HG02759 (cell line): Measurements from ENCODE around the gene ATP1A2.
"Not testable (repeated sequence)": the region's sequence is repeated elsewhere in the genome, so short reads cannot be mapped to it uniquely, and the experiment has no call there.

Experiments used
- ATAC-seq: cut with Tn5 transposase; IDR thresholded peaks from one replicate; pipeline ENCODE4 v1.9.1; 2021; ENCODE audit warnings: mild to moderate bottlenecking, moderate library complexity; ENCODE audit not compliant: unreplicated experiment

The ATP1A2 gene

DNA sequence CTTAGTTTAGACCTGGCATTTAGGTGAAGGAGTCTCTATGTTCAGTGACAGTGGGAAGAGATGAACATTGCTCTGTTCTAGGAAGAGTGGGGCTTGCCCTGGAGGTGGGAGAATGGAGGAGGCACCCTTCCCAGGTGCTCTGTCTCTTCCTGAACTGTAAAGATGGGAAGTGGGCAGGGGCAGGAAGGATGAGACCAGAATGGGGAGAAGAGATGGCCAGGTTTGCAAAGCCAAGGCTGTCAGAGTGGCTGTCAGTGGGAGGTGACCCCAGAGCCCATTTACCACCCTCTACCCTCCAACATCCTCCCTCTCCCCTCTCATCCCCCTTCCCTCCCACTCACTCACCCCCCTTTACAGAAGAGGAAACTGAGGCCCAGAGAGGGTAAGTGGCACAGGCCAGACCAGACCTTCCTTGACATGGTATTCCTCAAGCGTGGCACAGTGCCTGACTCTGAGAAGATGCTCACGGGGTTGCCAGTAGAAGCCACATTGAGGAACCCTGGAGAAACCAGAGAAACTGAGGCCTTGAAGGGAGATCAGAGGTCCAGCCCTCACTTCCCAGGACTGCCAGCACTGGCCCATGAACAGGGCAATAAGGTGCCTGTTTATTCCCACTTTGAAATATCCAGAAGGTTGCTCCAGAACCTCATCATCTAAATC, 15.7 kb upstream of the ATP1A2 start:
- ATAC-seq = no peak

DNA sequence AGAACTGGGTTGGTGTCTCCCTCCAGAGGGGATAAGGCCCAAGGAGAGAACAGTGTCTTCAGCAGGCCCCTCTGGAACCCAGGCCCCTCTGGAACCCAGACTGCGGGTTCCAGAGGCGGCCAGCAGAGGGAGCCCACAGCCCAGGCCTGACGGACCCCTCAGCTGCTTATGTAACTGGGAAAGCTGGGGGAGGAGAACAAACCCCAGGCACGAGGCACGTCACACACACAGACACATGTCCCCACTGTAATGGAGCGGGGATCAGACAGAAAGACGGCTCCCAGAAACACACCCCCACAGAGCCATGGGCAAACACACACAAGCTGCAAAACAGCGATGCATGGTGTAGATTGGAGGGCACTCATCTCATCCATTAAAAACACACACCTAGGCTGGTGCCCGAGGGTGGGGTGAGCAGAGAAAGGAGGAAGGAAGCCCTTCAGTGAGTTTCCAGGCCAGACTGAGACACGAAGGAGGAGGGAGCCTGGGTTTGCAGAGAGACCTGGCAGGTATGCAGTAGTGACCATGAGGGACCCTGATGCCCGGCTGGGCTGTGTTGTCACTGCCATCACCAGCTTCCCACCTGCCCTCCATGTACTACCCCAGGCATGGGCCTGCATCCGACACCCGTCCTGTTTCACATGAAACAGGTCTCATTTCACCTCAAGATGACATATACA, 14.4 kb upstream of the ATP1A2 start:
- peak; percentile 24 for ATAC-seq

DNA sequence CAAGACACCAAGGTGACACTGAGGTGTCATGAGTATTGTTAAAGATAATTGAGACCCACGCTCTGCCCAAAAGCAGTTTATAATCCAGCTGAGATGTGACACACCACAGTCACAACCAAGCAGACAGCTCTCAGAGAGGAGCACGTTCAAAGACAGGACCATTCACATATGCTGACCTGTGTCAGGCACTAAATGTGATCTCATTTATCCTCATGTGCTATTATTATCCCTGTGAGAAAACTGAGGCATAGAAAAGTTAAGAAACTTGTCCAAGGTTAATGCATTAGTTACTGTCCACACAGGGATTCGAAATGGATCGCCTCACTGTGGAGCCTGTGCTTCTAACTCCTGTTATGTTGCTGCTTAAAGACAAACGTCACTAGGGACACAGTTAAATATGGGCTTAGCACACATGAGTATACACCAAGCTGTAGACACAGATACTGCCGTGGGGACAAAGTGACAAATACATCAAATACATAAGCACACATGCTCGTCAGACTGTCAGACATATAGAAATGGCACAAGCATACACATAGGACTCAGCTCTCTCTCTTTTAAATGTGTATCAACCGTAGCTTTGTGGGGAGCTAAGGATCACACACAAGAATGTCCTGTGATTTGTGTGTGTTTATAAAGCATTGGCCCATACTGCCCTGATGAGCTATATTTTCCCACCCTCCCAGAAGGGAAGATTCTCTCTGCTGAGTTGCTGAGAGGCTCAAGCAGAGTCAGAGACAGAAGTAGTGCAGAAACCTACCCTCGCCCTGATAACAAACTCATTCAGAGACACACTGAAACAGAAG, 13.6 kb upstream of the ATP1A2 start:
- no peak for ATAC-seq

DNA sequence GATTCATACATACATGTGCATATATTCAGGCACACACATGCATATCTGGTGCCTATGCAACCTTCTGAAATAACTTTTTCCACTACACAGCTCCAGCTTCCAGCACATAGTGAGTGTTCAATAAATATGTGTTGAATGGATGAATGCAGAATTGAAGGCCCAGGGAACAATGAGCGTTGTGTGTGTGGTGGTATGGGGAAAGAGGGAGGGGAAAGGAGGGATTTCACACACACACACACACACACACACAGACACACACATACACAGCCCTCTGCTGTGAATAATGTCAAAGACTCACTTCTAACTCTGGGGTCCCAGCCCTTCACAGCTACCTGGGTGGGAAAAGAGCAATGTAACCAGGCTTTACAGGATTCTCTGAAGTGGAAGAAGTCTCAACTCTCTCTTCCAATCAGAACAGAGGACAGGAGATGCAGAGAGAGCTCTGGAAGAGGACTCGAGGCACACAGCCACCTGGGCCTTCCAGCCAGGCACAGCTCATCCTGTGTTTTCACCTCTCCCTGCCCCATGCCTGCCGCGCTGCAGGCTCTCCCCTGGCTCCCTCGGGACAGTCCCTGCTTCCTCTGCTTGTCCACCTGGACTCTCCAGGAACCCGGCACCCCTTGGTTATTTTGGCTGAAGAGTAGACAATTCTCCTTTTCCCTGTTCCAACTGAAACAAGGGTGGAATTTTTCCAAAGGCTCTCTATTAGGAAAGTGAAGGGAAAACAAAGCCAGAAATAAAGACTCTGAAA, 11.7 kb upstream of the ATP1A2 start:
- ATAC-seq = no peak

DNA sequence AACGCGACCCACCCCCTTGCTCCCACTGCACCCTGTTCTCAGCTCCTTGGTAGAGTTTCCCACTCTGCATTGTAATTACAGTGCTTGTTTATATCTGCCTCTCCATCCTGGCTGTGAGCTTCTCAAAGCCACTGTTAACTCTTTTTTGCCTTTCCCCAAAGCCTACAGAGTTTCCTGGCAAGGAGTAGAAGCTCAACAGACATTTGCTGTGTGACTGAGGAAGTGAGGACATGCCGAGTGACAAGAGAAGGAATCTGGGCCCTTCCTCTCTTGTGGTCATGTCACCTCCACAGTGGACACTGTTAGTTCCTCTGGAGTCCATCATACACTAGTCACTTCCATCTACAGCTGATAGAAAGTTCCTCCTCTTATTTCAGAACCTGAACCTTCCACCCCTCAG, 11.1 kb upstream of the ATP1A2 start:
- ATAC-seq = no peak

DNA sequence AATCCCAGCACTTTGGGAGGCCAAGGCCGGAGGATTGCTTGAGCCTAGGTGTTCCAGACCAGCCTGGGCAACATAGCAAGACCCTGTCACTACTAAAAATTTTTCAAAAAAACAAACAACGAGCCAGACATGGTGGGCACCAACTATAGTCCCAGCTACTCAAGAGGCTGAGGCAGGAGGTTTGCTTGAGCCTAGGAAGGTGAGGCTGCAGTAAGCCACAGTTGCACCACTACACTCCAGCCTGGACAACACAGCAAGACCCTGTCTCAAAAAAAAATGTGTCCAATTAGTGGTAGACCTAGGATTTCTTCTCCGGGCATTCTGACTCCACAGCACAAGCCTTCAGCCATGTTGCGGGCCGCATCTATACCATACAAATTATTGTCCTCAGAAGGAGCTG, 10.4 kb upstream of the ATP1A2 start:
- no peak for ATAC-seq

DNA sequence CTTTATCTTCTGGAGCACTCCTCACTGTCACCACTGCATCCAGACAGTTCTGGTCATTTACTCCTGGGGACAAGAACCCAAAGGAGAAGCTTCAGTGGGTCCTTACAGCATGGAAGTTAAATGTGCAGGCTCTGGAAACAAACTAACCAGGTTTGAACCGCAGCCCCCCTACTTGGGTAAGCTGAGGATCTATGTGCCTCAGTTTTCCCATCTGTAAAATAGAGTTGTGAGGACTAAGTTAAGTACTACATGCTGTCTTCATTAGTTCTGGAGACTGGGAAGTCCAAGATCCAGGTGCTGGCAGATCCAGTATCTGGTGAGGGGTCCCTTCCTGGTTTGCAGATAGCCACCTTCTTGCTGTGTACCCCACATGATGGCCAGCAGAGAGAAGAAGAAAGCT, 8.0 kb upstream of the ATP1A2 start:
- no peak for ATAC-seq

DNA sequence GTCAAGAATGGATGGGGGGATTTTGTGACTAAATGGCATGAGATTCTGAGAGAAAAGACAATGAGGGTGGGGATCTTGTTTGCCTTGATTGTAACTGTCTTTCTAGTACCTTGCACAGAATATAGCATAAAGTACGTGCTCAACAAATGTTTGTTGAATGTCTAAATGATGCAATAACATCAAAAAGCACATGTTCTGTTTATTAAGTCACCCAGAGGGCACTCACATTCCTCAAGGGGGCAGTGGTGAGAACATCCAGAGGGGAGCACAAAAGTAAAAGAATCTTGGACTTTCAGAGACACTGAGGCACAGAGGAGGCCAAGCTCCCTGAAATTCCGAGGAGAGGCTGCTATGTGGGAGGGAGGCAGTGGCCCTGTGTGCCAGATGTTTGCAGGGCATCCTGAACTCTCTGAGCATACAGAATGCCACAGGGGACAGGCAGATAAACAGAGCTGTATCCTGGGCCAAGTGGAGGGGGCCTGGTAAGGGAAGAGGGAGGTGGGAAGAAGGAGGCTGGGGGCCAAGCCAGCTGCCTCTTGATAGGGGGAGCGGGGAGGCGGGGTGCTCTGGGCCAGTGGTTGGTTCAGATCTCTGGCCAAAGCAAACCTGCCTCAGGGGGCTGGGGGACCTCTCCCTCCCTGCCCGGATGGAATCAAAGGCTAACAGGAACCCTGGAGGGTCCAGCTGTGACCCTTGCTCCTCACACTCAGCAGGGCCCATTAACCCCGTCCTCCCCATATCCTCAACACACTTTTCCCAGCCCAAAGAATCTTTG, 6.5 kb upstream of the ATP1A2 start:
- no peak for ATAC-seq

DNA sequence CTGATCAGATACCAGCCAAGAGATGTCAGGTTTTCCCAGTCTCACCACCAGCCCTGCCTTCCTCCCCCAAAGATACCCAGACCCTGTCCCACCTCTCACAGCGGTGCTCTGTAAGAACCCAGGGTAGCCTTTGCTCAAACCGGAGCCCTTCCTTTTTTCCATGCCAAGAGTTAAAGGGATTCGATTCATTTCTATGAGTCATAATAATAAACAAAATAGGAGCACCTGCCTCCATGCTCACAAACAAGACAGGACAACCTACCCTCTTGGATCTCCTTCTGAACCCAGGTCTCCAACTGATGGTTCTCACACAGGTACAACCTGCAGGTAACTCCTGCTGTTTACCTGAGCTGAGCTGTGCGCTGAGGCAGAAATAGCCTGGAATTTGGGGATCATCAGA, 5.9 kb upstream of the ATP1A2 start:
- no peak for ATAC-seq

DNA sequence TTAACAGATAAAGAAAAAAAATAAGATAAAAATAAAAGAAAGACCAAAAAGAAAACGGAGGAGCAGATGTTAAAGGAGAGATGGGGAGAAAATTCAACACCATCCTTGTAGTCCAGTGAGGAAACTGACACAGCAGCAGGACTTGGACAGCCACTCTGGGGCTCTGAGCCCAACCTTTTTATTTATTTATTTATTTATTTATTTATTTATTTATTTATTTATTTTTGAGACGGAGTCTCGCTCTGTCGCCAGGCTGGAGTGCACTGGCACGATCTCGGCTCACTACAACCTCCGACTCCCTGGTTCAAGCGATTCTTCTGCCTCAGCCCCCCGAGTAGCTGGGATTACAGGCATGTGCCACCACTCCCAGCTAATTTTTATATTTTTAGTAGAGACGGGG, 4.1 kb upstream of the ATP1A2 start:
- not testable (repeated sequence) for ATAC-seq

DNA sequence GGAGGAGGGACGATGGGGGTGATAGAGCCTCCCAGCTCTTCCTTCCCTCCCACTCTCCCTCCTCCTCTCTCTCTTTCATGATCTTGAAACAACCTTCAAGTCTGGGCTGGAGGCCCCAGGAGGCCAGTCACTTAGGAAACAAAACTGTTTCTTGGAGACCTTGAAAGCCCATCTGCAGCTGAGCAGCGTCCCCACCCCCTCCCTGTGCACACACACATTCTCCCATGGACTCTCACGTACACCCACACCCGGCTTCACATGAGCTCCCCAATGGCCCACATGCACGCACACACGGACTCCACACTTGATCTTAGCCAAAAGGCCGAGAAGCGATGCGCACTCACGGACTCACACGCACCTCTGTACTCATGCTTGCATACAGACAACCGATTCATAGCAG, 3.2 kb upstream of the ATP1A2 start:
- no peak for ATAC-seq

DNA sequence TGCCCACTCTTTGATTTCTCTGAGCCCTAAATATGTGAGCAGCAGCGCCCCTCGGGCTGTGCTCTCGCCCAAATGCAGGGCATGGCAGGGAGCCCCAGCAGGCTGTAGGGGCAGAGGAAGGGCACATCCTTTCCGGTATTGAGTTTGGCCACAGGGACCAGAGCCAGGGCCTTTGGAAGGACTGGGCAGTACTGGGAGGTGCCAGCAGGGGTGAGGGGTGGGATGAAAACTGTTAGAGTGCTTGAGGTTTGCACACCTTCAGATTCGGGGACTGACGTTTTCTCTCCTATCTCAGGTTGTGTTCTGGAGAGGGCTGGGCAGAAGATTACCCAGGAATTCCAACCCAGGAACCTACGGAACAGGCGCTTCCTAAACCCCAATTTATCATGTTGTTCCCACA, 2.2 kb upstream of the ATP1A2 start:
- no peak for ATAC-seq

DNA sequence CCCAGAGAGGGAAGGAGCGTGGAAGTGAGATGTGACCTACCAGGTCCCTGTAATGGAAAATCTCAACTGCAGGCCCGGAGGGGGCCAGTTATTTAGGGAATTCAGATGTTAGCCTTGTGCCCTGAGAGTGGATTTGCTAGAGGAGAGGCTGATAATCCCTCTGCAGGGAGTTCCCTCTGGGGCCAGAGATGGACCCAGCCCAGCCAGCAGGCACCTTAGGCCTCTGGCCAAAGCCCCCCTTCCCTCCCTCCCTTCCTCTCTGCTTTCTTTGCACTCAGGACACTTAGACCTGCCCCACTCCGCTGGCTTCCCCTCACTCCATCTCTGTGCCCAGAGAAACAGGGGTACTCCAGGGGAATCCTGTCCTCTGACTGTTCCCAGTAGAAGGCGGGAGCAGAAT, 1.5 kb upstream of the ATP1A2 start:
- no peak for ATAC-seq

DNA sequence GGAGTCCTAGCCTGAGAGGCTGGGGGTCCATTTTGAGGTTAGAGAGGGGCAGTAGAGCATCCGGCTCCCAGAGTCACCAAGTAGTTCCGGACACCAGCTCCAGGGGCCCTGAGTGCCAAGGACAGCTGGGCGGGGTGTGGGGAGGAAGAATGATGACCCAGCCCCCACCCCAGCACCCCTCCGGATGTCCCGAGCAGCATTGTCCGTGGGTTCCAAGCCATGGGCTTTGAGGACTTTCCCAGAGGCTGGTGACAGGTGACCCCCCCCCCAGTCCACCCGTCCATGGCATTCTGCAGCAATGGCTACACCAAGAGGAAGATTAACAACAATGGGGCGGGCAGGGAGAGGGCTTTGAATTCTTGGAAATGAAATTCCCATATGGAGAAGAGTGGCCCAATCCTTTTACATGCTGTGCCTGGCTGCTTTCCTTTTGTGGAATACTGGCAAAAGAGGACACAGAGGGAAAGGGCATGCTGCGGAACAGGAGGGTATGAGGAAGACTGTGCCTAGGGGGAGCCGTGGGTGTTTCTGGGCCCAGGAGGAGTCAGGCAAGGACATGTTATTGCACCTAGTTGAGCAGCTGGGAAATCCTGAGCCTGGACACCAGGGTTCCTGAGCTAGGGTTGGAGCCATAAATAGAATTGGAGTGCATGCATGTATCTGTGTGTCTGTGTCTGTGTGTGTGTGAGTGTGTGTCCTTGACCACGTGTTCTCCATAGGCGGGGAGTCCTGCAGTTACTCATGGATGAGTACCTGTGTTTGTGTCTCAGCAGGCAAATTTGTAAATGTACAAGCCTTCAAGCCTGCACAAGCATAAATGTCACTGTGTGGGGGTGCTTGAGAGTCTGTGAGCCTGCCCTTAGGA, 956 bp downstream of the ATP1A2 start:
- no peak for ATAC-seq

DNA sequence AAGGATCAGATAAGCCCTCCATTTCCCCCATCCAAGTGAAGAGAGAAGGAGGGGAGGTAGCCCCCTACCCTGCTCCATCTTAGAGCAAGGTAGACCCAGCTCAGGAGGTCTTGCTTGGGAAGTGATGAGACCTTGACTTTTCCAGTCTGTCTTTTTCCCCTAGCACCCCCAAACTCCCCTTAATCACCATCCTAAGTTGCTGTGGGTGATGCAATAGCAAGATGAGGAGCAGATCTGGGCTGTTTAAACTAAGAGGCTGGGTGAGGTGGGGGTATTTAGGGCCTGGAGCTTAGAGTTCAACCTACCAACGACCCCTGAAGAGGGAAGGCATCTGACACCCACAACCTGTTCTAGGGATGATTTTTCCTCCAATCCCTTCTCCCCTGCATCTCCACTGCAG, 1.7 kb downstream of the ATP1A2 start:
- no peak for ATAC-seq

DNA sequence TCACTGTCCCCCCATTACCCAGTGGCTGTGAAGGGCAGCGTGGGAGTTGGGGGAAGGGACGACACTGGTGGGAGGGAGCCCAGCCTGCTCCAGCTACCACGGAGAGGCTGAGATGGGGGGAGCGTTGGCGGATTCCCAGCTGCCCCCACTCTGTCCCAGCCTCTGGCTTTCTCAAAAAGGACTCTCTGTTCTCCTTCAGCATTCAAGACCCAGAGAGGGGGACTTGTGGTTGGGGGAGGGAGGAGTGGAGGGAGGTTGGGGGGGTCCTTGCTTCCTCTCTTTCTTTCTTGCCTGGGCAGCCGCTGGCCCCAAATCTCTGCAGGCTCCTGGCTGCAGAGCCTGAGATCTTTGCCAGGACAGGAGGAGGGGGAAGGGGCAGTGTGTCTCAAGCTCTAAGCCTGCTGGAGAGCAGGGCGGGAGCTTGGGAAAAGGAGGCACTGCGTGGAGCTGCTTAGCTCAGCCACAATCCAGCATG, 2.2 kb downstream of the ATP1A2 start:
- no peak for ATAC-seq

DNA sequence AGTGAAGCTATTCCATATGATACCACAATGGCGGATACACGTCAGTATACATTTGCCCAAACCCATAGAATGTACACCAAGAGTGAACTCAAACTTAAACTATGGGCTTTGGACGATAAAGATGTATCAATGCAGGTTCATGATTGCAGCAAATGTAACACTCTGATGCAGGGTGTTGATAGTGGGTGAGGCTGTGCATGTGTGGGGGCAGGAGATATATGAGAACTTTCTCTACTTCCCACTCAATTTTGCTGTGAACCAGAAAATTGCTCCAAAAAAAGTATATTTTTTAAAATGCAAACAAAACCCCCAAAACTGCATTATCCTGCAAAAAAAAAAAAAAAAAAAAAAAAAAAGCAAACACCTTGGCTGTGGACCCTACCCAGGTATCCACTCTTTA, 3.4 kb downstream of the ATP1A2 start:
- ATAC-seq = no peak

DNA sequence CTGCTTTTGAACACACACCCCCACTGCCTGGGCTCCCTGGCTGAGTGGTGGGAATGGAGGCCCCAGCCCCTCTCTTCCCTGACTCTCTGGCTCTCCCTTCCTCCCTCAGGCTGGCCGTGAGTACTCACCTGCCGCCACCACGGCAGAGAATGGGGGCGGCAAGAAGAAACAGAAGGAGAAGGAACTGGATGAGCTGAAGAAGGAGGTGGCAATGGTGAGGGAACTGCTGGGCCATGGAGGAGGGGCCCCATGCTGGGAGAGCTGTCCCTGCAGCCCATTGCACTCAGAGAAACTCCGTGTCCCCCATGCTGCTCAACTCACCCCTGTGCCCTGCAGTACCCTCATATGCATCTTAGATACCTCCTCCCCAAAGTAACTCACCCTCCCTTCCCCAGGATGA, 5.2 kb downstream of the ATP1A2 start:
- no peak for ATAC-seq

DNA sequence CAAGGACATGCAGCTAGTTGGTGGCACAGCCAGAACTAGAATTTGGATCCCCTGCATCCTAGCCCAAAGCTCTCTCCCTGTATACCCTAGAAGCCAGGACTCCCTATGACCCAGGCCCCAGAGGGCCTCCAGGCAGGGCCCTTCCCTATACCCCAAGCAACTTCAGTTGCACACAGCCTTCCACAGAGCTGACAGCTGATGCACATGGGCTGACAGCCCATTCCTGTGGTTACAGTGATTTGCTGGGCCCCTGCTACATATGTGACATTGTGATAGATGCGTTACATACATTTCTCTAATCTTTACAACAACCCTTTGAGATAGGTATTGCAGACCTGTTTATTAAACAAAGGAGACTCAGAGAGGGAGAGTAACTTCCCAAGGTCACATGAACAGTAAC, 5.8 kb downstream of the ATP1A2 start:
- no peak for ATAC-seq
